GM12878 (cell line): ENCODE results near the gene NXF3.

ENCODE experiments used
- SMC3 ChIP-seq: IDR thresholded peaks from 2 replicates; pipeline ENCODE4 v1.6.1; 2011; ENCODE audit warnings: low read length, improper control_type of control experiment, borderline replicate concordance
- TF ChIP-seq, protein P1 (sequence below): fragments of 450-650 bp; IDR thresholded peaks from 2 replicates; pipeline ENCODE4 v1.6.1; 2017; ENCODE audit warnings: antibody characterized with exemption, mild to moderate bottlenecking, moderate library complexity

DNA sequence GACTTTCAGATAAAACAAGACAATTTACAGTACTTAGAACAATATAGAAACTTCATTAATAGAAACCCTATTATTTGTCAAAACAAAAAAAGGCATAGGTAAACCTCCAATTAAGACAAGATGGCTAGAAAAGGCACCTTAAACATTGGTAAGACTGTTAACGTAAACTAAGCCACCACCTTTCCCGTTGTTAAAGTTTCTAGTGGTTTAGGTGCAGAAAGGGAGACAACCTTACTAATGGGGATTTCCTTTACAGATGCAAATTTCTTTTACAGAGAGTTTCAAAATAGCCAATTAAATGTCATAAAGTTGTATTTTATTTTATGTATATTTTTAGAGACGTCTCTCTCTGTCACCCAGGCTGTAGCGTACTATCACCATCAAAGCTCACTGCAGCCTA lies 7.5 kb upstream of the NXF3 start:
- TF ChIP-seq SMC3, result no peak
- TF ChIP-seq, protein P1, sequence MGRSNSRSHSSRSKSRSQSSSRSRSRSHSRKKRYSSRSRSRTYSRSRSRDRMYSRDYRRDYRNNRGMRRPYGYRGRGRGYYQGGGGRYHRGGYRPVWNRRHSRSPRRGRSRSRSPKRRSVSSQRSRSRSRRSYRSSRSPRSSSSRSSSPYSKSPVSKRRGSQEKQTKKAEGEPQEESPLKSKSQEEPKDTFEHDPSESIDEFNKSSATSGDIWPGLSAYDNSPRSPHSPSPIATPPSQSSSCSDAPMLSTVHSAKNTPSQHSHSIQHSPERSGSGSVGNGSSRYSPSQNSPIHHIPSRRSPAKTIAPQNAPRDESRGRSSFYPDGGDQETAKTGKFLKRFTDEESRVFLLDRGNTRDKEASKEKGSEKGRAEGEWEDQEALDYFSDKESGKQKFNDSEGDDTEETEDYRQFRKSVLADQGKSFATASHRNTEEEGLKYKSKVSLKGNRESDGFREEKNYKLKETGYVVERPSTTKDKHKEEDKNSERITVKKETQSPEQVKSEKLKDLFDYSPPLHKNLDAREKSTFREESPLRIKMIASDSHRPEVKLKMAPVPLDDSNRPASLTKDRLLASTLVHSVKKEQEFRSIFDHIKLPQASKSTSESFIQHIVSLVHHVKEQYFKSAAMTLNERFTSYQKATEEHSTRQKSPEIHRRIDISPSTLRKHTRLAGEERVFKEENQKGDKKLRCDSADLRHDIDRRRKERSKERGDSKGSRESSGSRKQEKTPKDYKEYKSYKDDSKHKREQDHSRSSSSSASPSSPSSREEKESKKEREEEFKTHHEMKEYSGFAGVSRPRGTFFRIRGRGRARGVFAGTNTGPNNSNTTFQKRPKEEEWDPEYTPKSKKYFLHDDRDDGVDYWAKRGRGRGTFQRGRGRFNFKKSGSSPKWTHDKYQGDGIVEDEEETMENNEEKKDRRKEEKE, result no peak
